ENCODE measurements around the gene TMEM33.

DNA sequence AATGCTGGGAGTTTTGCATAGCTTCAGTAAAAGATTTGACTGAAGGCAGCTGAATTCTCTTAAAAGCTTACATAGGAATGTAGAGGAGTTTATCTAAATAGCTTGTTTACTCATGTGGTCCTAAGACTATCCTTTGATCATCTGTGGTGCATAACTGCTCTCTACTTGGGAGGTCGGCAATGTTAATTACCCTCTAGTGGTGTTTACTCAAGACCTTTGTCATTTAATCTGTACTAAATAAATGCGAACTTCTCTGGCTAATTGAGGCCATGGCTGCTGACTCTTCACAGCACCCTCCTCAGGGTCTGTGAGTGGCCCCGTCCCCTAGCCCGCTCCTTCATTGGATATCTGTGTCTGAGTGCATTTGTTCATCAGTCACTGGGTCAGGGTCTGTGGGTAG is 13.8 kb upstream of the TMEM33 start:
- no peak for TF ChIP-seq EZH2phosphoT487 (IDR thresholded peaks at IDR 0.05; ENCODE audit: insufficient read depth, low read depth)
- no peak for TF ChIP-seq EZH2 (IDR thresholded peaks at IDR 0.05; ENCODE audit: insufficient read depth, poor library complexity, severe bottlenecking)

Measured in GM23248 (cell line).